Stimulated activated CD4-positive, alpha-beta T cell treated with anti-CD3 and anti-CD28 coated beads, Interleukin-12 subunit alpha, Interleukin-12 subunit beta, amount 100 ng/mL, for 48 hours (primary cell): ENCODE results near the gene UPF1.
A peak's percentile ranks its signal among the peaks of the same experiment; 100 is the strongest.

Experiments
- DNase-seq, 3 donors: peaks; one replicate each; pipeline ENCODE4 v3.0.0-alpha.2; 2020; ENCODE audit warnings: low read depth in 2 of 3, low spot score in 1 of 3

The UPF1 gene

GRCh38 chr19:18831524-18832305 lies at the start of gene UPF1:
Gene UPF1, plus strand, starts transcription at chr19:18831959. Its CDS starts 251 bp downstream, at chr19:18832210.
- peak; percentile 84 to 97 (median 90) for DNase-seq

- DNase-seq: no peak
These were observed 49.1 kb upstream of the UPF1 start for GRCh38 chr19:18782559-18783225.

GRCh38 chr19:18783958-18784785 lies 47.6 kb upstream of the UPF1 start:
- DNase-seq: no peak

- DNase-seq: no peak
These were observed 47.0 kb upstream of the UPF1 start for GRCh38 chr19:18784786-18785120.

GRCh38 chr19:18785179-18786124 lies 46.3 kb upstream of the UPF1 start:
- DNase-seq: peak; percentile 63 to 78 (median 77)

GRCh38 chr19:18788529-18789421 lies 43.0 kb upstream of the UPF1 start:
- DNase-seq: no peak

- no peak for DNase-seq
These were observed 42.3 kb upstream of the UPF1 start for GRCh38 chr19:18789422-18789869.

- no peak for DNase-seq
These were observed 41.7 kb upstream of the UPF1 start for GRCh38 chr19:18789883-18790565.

GRCh38 chr19:18790566-18791314 lies 41.0 kb upstream of the UPF1 start, which contains the start of gene COMP:
Gene COMP, minus strand, starts transcription at chr19:18791305. Its CDS starts 36 bp downstream, at chr19:18791269.
- no peak for DNase-seq

- no peak for DNase-seq
These were observed 40.5 kb upstream of the UPF1 start for GRCh38 chr19:18791315-18791678.

- DNase-seq: no peak
These were observed 39.1 kb upstream of the UPF1 start for GRCh38 chr19:18792661-18793060.

GRCh38 chr19:18793144-18794028 lies 38.4 kb upstream of the UPF1 start:
- no peak for DNase-seq

GRCh38 chr19:18794029-18794313 lies 37.8 kb upstream of the UPF1 start:
- no peak for DNase-seq

- no peak for DNase-seq
These were observed 37.1 kb upstream of the UPF1 start for GRCh38 chr19:18794692-18795091.

- no peak for DNase-seq
These were observed 36.2 kb upstream of the UPF1 start for GRCh38 chr19:18795540-18795939.

GRCh38 chr19:18796239-18796638 lies 35.5 kb upstream of the UPF1 start:
- no peak for DNase-seq
